Panc1 (cell line): ENCODE data around the gene ITM2C.

Experiments used
- POLR2AphosphoS5 ChIP-seq: IDR thresholded peaks from 2 replicates; pipeline ENCODE4 v1.6.1; 2012; ENCODE audit warnings: mild to moderate bottlenecking, low read depth, low read length, moderate library complexity
- SIN3A ChIP-seq: IDR thresholded peaks from 2 replicates; pipeline ENCODE4 v1.6.1; 2012; ENCODE audit warnings: low read depth, mild to moderate bottlenecking, low read length, moderate library complexity, borderline replicate concordance; ENCODE audit not compliant: insufficient read depth
- TCF7L2 ChIP-seq: IDR thresholded peaks from 2 replicates; pipeline ENCODE4 v1.6.1; 2011; ENCODE audit warnings: mild to moderate bottlenecking, low read depth, low read length, inconsistent platforms
- TF ChIP-seq, protein P1 (sequence below): fragments of 450-650 bp; IDR thresholded peaks from 2 replicates; pipeline ENCODE4 v1.5.1; 2017; ENCODE audit warnings: mild to moderate bottlenecking
- TF ChIP-seq, protein P2 (sequence below), 2 experiments: IDR thresholded peaks; 2 replicates each; pipeline ENCODE4 v1.6.1; 2011 to 2012; ENCODE audit warnings: low read depth in 2 of 2, control low read depth in 1 of 2, low read length in 1 of 2, mild to moderate bottlenecking in 1 of 2, moderate library complexity in 1 of 2; ENCODE audit not compliant: insufficient read depth in 1 of 2

DNA sequence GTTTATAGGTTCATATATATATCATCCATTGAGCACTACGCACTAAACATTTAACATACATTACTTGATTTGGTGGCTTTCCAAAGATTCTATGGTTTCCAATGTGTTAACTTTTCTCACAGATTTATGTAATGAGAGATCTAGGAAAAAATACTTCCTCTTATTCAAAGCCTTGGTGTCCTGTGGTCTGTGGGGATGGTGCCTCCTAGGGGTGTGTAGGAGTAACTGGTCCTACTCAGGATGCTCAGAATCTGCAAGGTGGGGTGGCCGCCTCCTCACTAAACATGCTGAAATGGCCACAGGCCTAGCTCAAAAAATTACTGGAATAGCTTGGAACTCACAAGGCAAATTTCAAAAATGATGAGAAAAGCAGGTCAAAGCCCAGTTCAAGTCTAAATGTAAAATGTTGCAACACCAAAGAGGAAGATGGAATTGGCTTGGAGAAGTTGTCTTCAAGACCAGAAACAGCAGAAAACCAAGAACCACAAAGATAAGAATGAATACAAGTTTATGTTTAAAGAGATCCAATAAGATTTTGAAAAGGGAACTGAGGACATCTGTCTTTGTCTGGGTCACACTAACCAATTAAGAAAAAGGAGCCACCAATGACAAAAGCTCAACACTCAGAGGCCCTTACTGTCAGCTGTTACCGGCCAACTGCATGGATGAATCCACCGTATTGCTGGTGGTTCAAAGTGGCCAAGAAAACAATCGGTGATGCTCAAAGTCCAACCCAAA is 48.8 kb downstream of the ITM2C start:
- TF ChIP-seq, protein P1, sequence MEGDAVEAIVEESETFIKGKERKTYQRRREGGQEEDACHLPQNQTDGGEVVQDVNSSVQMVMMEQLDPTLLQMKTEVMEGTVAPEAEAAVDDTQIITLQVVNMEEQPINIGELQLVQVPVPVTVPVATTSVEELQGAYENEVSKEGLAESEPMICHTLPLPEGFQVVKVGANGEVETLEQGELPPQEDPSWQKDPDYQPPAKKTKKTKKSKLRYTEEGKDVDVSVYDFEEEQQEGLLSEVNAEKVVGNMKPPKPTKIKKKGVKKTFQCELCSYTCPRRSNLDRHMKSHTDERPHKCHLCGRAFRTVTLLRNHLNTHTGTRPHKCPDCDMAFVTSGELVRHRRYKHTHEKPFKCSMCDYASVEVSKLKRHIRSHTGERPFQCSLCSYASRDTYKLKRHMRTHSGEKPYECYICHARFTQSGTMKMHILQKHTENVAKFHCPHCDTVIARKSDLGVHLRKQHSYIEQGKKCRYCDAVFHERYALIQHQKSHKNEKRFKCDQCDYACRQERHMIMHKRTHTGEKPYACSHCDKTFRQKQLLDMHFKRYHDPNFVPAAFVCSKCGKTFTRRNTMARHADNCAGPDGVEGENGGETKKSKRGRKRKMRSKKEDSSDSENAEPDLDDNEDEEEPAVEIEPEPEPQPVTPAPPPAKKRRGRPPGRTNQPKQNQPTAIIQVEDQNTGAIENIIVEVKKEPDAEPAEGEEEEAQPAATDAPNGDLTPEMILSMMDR, result no peak
- no peak for TF ChIP-seq POLR2AphosphoS5
- TF ChIP-seq TCF7L2, result no peak
- TF ChIP-seq SIN3A, result no peak
- TF ChIP-seq, protein P2, sequence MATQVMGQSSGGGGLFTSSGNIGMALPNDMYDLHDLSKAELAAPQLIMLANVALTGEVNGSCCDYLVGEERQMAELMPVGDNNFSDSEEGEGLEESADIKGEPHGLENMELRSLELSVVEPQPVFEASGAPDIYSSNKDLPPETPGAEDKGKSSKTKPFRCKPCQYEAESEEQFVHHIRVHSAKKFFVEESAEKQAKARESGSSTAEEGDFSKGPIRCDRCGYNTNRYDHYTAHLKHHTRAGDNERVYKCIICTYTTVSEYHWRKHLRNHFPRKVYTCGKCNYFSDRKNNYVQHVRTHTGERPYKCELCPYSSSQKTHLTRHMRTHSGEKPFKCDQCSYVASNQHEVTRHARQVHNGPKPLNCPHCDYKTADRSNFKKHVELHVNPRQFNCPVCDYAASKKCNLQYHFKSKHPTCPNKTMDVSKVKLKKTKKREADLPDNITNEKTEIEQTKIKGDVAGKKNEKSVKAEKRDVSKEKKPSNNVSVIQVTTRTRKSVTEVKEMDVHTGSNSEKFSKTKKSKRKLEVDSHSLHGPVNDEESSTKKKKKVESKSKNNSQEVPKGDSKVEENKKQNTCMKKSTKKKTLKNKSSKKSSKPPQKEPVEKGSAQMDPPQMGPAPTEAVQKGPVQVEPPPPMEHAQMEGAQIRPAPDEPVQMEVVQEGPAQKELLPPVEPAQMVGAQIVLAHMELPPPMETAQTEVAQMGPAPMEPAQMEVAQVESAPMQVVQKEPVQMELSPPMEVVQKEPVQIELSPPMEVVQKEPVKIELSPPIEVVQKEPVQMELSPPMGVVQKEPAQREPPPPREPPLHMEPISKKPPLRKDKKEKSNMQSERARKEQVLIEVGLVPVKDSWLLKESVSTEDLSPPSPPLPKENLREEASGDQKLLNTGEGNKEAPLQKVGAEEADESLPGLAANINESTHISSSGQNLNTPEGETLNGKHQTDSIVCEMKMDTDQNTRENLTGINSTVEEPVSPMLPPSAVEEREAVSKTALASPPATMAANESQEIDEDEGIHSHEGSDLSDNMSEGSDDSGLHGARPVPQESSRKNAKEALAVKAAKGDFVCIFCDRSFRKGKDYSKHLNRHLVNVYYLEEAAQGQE (IDR thresholded peaks at IDR 0.05; ENCODE audit: insufficient read depth in 1 of 2, low read depth in 2 of 2, low read length in 1 of 2), result no peak
